NCI-H1105 treated with DMSO at 0.1 percent for 48 hours (cell line): ENCODE measurements around the gene CRYAA.

Experiments
- DNase-seq: peaks from one replicate; lab custom pipeline; 2025; lab: John Stamatoyannopoulos, UW

Gene CRYAA

GRCh38 chr21:43203591-43203990 is 34.8 kb downstream of the CRYAA start:
- no peak for DNase-seq

GRCh38 chr21:43204638-43205037 is 35.8 kb downstream of the CRYAA start:
- DNase-seq: no peak

GRCh38 chr21:43206231-43207042 is 37.6 kb downstream of the CRYAA start:
- DNase-seq: no peak

- no peak for DNase-seq
These were observed 38.2 kb downstream of the CRYAA start for GRCh38 chr21:43207043-43207315.

GRCh38 chr21:43207868-43208267 is 39.1 kb downstream of the CRYAA start:
- no peak for DNase-seq

GRCh38 chr21:43208561-43209332 is 39.9 kb downstream of the CRYAA start:
- DNase-seq: no peak

GRCh38 chr21:43209575-43210453 is 41.0 kb downstream of the CRYAA start:
- DNase-seq: no peak

- no peak for DNase-seq
These were observed 41.8 kb downstream of the CRYAA start for GRCh38 chr21:43210454-43211071.

GRCh38 chr21:43211072-43211759 is 42.4 kb downstream of the CRYAA start:
- DNase-seq: peak; percentile 67

- peak; percentile 78 for DNase-seq
These were observed 42.9 kb downstream of the CRYAA start for GRCh38 chr21:43211760-43212115.
